NCI-H1092 treated with DMSO at 0.1 percent for 48 hours (cell line): ENCODE measurements around the gene ANKRD34A.

Experiments
- DNase-seq: peaks from one replicate; lab custom pipeline; 2025; lab: John Stamatoyannopoulos, UW

Gene ANKRD34A

DNA sequence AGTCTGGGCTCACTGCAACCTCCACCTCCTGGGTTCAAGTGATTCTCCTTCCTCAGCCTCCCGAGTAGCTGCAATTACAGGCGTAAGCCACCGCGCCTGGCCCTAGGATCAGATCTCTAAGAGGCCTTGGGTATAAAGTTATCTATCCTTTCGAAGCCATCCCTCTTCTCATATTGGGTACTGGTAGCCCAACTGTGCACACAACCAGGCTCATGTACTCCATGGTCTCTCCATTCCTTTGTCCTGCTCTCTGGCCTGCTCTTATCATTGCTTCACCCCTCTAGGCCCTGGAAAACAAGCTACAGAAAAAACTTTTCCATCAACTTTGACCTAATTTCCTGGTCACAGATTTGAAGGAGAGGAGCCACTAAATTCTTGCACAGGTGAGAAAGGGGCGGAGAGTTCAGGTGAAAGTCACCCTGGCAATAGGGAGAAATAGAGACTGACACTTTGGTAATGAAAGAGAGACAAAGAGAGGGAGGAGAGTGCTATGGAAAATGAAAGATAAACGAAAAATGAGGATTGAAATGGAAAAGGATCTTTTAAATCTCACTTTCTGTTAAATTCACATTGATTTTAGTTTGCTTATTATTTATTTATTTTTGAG, 26.0 kb upstream of the ANKRD34A start:
- peak; percentile 39 for DNase-seq

DNA sequence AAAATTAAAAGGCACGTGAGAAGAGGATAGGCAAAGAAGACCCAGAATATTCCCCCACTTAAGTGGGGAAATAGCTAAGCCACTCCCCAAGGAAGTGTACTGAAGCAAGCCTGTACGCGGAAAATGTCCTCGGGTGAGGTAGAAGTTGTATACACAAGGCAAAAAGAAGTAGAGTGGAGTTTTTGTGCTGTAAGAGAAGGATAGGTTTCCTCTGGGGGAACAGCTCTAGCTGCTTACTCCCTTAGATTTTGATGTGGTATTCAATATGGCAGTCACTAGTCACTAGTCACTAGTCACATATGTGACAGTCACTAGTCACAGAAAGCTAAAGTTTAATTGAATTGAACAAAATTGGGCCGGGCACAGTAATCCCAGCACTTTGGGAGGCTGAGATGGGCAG, 24.4 kb upstream of the ANKRD34A start:
- no peak for DNase-seq

DNA sequence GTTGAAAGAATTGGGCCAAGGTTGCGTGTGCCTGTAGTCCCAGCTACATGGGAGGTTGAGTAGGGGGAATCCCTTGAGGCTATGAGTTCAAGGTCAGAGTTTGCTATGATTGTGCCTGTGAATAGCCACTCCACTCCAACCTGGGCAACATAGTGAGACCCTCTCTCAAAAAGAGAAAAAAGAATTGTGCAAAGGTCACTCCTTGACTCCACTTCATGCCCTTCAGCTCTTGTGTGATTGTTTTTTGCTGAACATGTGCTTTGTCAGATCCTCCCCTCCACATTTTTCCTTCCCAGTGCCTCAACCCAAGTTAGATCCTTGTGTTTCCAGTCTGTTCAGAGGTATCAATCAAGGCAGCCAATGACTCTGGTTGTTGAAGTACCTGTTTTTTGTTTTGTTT, 23.6 kb upstream of the ANKRD34A start:
- DNase-seq: no peak

DNA sequence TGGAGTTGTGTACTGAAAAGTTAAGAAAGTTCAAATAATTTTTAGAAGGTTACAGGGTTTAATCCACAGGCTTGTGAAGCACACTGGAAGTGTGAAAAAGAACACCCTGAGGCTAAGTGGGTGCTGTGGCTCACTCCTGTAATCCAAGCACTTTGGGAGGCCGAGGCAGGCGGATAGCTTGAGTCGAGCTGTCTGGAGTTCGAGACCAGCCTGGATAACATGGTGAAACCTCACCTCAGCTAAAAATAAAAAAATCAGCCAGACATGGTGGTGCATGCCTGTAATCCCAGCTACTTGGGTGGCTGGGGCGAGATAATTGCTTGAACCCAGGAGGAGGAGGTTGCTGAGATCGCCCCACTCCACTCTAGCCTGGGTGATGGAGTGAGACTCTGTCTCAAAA, 22.2 kb upstream of the ANKRD34A start:
- no peak for DNase-seq

DNA sequence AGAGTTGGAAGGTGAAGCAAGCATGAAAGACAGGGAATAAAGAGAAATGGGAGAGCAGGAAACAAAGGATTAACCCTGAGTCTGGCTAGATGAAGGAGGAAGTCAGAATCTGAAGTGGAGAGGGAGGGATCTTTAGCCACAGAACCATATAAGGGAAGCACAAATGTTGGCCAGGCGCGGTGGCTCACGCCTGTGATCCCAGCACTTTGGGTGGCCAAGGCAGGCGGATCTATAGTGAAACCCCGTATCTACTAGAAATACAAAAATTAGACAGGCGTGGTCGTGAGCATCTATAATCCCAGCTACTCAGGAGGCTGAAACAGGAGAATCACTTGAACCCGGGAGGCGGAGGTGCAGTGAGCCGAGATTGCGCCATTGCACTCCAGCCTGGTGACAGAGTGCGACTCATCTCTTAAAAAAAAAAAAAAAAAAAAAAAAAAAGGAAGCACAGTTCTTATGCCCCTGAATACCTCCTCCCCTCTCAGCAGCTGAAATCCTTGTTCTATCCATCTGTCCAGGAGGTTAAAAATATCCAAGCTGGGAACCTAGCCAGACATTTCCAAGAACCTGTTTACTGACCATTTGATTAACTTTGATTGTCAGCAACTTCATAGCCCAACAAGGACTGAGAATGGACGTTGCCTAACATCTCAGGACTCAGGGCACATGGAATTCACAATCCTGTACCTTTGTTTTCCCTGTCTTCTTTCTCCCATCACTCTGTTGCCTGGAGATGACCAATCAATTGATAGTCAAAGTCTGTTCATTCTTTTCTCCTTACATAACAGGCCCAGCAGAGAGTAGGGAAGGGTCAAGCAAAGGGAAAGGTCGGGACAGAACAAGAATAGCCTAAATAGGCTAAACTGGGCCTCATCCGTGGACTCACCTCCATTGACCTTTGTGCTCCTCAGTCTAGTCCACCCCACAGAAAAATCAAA, 21.4 kb upstream of the ANKRD34A start:
- peak; percentile 59 for DNase-seq

DNA sequence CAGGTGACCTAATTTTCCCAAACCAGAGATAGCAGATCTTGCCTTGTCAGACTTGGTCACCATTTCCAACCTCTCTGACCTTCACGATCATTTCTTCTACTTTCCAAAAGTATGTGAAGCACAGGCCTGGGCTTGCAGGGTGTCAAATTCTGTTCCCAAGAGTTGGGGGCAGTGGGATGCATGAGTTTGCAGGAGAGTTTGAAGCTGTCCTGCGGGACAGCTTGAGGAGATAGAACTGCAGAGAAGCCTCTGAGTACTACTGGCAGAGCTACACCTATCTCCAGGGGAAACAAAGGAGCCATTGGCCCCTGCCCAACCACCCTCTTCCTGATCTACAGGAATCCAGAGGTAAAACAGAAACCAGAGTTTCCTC, 20.7 kb upstream of the ANKRD34A start:
- DNase-seq: no peak

DNA sequence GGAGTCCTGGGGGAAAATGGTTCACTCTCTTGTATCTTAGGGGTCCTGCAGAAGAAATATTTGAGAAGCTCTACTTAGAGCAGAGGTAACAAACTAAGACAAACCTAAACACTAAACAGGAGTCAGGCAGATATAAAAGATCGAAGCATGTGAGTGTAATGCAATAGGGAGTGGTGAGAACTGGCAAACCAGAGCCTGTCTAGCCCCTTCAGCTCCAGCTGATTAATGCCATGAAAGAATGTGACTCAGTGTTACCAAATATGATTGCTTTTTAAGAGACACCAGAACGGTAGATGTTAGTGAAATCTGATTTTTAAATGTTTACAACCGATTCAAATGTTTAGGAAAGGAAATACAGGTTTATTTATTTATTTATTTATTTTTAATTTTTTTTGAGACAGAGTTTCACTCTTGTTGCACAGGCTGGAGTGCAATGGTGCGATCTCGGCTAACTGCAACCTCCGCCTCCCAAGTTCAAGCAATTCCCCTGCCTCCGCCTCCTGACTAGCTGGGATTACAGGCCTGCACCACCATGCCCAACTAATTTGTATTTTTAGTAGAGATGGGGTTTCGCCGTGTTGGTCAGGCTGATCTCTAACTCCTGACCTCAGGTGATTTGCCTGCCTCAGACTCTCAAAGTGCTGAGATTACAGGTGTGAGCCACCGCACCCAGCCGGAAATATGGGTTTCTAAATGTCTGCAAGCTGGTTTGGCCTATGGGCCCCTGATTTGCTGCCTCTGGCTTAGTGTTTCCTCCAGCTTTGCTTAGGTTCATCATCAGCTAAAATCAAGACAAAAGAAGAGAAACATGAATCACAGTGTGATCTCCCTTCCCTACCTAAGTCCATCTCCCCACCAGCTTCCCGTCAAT, 19.8 kb upstream of the ANKRD34A start:
- DNase-seq: no peak

DNA sequence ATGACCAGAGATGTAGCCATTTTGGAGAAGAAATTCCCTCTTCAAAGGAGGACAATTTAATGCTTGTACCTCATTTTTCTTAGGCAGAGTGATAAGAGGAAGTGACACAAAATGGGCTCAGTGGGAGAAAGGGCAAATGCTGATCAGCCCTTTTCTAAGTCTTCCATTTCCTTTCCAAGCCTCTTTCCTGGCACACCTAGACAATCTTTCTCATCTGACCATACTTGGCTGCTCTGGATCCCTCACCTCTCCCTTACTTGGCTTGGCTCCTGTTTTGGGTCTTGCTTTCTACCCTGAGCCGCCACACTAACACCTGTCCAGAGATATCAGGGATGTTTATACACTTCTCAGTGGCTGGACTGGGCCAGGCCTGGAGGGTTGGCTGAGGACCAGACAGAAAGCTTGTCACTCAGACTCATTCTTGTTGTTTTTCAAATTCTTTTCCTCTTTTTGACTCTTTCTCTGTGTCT, 18.9 kb upstream of the ANKRD34A start:
- no peak for DNase-seq

DNA sequence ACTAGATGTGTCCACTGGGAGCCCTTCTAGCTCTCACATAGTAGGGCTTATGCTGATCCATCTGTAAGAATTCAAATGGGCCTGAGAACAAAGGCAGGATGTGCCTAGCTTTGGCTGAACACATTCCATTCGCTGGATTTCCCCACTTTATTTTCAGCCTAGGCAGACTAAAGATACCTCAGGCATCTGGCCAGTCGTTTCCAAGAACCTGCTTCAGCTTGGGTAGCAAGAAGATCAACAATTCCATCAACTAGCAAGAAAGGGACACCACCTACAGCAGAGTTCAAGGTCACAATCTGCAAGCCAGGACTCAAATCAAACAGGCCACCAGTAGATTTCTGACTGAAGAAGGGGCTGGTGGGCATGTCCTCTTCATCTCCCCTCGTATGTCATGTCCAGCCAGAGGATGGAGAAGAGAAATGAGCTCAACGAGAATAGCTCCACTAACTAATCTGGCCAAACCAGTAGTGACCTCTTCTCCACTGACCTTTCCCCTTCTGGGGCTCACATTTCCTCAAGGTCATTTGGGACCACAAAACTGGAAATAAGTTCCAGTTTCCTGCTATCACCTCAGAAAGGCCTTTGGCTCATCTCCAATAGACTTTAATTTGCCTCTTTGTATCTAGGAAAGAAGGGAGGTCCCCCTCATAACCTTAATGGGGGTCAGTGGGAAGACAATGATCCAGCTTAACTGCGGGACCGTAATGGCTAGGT, 17.8 kb upstream of the ANKRD34A start:
- DNase-seq: no peak

DNA sequence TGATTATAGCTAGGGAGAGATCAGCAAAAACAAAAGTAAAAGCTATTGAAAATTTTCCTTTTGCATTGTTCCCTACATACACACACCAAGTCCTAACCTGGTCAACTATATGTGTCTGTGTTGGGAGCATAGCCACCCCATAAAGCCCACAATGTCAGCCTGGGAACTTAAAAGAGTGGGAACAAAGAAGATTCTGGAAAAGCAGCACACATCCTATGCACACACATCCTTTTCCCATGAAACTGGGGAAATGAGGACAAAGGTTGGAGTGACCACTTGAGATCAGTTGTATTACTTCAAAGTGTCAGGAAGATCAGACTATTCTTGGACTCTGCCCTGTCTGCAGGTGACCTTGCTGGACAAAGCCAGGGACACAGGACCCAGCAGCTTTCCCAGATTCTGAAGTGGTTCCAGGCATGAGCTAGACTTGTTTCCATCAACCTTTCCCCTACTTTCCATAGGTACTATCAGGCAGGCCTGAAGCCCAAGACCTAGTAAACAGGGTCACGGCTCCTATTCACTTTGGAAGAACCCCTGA, 16.2 kb upstream of the ANKRD34A start:
- no peak for DNase-seq

DNA sequence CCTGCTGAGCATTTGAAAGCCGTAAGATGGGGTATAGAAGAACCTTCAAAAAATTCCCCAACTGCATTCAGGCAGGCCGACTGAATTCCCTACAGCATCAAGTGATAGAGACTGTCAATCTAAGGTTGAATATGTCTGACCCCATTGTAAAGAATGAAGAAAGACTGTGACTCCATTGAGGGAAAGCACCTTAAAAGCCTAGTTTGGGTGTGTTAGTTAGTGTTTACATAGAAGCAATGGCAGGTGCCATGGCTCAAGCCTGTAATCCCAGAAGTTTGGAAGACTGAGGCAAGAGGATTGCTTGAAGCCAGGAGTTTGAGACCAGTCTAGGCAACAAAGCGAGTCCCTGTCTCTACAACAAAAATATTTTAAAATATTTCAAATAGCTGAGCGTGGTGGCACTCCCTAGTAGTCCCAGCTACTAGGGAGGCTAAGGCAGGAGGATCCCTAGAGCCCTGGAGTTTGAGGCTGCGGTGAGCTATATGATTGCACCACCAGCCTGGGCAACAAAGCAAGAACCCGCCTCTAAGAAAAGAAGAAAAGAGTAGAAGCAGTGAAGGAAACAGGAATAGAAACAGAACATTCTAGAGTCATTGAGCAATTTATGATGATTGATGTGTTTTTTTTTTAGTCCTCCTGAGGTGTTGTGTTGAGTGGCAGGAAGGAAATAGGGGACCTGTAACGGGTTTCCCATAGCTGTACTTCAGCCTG, 15.5 kb upstream of the ANKRD34A start:
- no peak for DNase-seq

DNA sequence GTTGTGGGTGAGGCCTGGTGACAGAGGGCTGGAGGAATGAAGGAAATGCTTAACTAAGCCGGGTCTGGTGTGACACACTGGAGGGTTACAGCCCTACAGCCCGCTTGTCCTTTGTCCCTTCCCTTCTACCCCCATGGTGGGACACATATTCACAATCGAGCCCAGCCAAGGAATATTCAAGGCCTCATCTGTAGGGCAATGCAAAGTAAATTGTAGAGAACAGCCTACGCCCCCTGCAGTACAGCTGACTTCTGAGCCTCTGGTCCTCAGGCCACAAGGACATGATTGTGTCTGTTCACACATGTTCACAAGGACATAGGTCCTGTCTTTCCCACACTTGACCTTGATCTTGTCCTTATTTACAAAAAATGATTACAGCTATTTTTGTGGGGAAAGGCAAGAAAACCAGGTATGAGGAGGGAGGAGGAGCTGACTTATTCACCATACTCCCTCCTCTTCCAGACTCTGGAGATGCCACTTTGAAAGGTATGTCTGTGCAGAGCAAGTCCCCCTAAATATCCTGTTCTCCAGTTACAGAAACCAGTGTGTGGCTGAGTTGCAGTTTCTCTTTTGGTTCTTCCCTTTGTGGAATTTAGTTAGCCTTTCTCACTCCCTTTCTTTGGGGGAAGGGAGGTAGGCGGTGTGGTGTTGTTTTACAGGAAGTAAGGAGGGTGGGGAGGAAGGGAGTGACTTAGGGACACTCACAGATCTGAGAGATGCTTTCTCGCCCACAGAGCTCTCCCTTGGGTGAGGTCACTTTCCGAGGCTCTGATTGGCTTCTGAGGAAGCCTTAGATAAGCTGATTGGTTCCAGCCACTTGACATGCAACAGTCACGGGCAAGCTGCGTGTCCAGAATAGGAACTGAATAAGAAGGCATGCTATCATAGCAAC, 14.7 kb upstream of the ANKRD34A start:
- no peak for DNase-seq

DNA sequence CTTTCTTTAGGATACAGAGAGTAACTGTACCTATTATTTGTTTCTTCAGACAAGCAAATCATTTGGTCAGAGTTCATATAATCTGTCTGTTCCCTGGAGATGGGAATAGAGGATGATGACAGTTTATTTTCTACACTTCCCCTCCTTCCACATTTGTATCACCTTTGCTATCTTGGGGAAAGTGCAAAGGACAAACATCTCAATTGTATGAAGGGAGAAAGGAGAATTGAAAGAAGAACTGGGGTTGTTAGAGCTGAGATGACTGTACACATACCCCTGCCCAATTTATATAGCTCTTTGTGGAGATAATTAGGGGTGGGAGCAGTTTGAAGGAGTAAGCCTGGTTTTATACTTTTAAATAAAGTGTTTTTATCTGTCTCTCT, 14.1 kb upstream of the ANKRD34A start:
- DNase-seq: no peak

DNA sequence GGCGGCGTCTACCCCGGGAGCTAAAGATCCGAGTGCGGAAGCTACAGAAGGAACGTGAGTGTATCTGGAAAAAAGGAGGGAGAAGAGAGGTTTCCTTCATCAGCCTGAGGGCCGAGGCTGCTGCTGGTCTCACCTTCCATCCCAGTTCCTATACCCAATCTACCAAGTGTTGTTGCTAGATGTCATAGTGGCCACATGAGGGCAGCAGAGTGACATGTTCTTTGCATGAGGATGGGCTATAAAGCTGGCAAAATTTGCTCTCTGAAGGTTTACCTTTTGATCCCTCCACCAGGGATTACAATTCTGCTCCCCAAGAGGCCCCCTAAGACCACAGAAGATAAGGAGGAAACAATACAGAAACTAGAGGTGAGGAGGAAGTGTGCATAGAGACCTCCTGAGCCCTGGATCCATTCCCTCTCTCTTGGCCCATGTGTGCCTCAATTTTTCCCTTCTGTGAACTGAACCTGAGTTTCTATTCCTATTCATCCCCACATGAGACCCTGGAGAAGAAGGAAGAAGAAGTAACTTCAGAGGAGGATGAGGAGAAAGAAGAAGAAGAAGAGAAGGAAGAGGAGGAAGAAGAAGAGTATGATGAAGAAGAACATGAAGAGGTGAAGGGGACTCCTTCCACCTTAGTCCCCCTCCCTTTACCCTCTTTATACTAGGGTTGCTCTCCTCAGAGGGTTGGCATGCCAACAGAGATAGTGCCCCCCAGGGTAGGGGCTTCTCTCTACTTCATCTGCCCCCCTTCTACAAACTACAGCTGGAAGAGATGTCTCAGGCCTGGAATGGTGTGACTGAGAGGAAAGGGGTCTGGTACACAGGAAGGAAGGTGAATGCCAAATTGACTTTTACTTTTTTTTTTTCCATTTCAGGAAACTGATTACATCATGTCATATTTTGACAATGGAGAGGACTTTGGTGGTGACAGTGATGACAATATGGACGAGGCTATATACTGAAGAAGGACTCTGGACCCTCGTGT, 13.4 kb upstream of the ANKRD34A start:
- DNase-seq: peak; percentile 85

DNA sequence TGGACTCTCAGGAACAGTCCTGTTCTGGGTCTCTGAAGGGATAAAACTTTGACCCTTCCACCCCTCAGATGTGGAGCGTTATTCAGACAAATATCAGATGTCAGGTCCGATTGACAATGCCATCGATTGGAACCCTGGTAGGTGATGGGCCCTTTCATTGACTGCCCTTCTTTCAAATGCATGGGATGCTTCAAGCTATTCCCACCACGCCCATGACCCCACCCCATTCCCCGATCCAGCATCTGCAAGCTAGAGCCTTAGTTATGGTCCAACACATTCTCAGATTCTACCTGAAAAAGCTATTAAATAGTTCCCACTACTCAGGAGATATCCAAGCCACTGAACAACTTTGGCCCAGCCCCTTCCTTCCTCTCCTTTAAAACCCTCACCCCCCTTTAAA, 12.6 kb upstream of the ANKRD34A start:
- no peak for DNase-seq

DNA sequence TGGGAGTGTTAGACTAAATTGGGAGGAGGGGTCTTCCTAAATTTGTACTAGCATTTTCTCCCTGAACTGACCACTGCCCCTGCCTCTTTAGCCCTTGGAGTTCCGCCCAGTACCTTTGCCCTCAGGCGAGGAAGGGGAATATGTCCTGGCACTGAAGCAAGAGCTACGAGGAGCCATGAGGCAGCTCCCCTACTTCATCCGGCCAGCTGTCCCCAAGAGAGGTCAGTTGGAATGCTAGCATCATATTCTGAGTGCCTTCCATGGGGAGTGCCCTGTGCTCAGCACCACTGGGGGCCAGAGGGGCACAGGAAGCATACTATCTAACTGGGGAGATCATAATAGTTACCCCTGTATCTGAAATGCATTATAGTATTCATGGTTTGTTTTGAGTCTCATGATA, 10.8 kb upstream of the ANKRD34A start:
- DNase-seq: no peak

DNA sequence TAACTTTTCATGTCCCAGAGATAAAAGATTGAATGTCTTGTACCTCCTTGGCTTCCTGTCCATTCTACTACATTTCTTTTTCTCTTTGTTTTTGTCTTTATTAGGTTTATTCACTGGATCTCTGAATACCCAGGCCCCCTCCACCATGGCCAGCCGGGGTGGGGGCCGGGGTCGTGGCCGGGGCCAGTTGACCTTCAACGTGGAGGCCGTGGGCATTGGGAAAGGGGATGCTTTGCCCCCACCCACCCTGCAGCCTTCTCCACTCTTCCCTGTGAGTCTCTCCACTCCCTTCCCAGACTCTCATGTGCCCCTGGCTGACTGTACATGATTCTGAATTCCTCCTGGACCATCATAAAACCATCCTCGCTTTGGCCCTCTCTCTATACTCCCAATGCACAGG, 10.3 kb upstream of the ANKRD34A start:
- DNase-seq: no peak

DNA sequence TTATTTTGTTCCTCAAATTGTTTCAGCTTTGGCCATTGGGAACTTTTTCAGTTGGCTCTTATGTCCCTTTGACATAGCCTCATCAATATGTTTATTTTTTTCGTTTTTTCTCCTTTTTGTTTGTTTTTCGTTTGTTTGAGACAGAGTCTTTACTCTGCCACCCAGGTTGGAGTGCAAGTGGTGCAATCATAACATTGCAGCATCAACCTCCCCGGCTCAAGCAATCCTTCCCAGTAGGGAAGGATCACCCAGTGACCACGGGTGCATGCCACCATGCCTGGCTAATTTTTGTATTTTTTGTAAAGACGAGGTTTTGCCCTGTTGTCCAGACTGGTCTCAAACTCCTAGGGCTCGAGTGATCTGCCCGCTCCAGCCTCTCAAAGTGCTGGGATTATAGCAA, 8.2 kb upstream of the ANKRD34A start:
- DNase-seq: no peak

DNA sequence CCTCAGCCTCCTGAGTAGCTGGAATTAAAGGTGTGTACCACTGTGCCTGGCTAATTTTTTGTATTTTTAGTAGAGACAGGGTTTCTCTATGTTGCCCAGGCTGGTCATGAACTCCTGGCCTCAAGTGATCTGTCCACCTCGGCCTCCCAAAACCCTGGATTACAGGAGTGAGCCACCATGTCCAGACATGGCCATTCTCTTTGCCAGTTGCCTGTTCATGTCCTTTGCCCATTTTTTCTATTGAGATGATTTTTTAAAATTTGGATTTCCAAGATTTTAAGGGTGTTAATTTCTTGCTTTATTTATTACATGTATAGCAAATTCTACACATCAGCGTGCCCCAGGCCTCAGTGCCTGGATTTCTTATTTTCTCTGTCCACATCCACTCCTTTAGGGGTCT, 2.9 kb upstream of the ANKRD34A start:
- no peak for DNase-seq
